Stimulated activated CD4-positive, alpha-beta T cell treated with anti-CD3 and anti-CD28 coated beads, TNF-alpha, amount 100 ng/mL, for 48 hours (primary cell): ENCODE data around the gene FRMPD4.

ENCODE experiments used
- DNase-seq, 3 donors: peaks; one replicate each; pipeline ENCODE4 v3.0.0-alpha.2; 2020; ENCODE audit warnings: low read depth in 3 of 3

Gene FRMPD4

GRCh38 chrX:12366440-12366839 lies 228.2 kb downstream of the FRMPD4 start:
- DNase-seq, result no peak

DNA sequence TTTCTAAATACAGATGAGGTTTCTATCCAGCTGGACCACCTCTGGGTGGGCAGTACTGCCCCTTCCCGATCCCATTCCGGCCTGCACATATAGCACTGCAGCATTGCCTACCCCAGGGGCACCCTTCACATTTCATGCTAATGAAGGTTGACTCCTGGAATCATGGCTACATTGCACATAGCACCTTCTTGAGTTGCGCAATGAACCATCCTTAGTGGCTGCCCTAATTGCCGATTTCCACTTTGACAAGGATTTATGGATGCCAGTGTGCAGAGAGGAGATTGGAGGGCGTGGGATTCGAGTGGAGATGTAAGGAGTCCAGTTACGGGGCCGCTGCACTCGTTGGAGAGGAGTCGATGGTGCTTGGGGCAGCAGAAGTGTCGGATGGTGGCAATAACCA lies 229.0 kb downstream of the FRMPD4 start:
- no peak for DNase-seq

GRCh38 chrX:12370497-12370986 lies 232.3 kb downstream of the FRMPD4 start:
- DNase-seq, result no peak

DNA sequence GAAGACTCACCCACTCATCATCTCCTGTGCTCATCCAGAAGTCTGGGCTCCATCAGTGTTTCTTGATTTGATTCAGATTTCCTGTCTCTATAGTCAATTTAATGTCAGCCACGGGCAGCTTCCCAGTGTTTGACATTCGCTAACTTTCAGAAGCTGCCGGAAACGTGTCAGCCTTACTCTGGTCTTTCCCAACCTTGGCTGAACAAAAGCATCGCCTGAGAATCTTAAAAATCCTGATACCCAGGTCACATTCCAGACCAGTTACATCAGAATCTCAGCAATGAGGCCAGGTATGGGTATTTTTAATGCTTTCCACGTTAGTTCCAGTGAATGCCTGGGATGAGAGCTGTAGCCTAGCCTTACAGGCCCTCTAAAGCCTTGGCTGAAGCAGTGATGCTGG lies 233.8 kb downstream of the FRMPD4 start:
- no peak for DNase-seq

DNA sequence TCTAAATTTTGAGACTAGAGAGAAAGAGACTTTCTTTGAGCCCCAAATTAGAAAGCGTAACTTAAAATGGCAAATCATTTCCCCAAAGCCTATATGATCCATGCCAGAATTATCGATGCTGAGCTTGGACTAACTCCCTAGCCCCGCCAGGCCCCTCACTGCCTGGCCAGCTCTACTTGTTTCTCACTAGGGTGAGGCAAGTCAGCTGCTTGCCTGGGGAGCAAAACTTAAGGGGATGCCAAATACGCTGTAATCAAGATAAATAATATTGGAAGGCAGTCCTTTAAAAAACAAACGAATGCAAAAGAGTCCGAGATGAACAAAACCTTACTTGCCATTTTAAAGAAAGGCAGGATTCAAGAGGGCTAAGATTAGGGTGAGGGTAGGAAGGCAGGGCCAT lies 236.0 kb downstream of the FRMPD4 start:
- no peak for DNase-seq

DNA sequence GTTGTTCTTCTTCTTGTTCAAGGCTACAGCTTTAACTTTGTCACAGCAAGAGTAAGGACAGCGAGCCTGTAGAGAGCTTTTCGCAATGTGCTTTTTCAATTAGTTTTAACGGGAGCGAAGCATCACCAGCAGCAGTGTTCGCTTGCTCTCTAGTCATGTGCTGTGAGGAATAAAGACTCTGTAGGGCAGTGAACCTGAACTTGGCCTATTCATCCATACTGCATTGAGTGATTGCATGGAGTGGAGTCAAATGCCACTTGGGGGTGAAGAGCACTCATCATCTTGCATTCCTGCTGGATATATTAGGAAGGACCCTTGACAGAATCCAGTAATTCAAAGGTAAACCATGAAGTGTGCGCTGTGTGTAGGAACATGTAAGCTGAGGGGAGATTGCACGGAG lies 240.0 kb downstream of the FRMPD4 start:
- no peak for DNase-seq

- no peak for DNase-seq
Measured at GRCh38 chrX:12378706-12379105, 240.4 kb downstream of the FRMPD4 start.

DNA sequence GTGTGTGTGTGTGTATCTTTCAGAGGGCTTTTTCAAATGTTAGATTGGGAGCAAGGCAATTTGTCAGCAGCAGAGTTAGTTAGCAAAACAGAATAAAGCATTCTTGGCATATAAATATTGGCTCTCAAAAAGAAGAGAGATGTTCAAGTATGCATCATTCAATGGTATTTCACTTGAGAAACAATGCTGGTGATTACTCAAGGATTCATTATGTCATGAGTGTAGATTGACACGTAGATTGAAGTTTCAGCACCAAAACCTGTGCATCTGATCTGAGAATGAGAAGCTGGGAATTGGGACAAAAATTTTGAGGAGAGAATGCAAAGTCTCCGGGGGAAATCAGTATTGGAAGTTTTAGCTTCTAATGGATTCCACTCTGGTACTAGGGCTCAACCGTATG lies 241.4 kb downstream of the FRMPD4 start:
- no peak for DNase-seq

- no peak for DNase-seq
Measured at GRCh38 chrX:12383196-12383595, 244.9 kb downstream of the FRMPD4 start.

DNA sequence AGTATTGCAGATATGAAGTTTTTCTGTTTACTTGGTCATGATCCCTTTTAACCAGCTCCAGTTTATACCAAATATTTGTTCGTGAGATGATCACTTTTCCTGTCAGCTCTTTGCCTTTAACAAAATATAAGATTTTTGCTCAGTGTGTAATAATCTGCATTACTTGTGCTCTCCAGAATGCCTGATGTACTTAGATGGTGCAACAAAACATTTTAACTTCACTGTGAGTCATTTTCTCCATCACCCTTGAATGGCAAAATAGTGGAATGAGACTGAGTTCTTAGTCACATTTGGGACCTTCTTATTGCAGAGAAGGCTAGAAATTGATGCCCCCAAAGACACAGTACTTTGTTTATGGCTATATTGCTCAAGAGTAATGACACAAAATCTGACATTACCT lies 252.0 kb downstream of the FRMPD4 start:
- DNase-seq, result no peak

GRCh38 chrX:12396584-12396983 lies 258.3 kb downstream of the FRMPD4 start:
- DNase-seq, result no peak

- no peak for DNase-seq
Measured at GRCh38 chrX:12400218-12400617, 261.9 kb downstream of the FRMPD4 start.

GRCh38 chrX:12401252-12401651 lies 263.0 kb downstream of the FRMPD4 start:
- DNase-seq, result no peak

GRCh38 chrX:12403474-12404082 lies 265.3 kb downstream of the FRMPD4 start:
- DNase-seq, result no peak

GRCh38 chrX:12405306-12405705 lies 267.0 kb downstream of the FRMPD4 start:
- DNase-seq, result no peak

DNA sequence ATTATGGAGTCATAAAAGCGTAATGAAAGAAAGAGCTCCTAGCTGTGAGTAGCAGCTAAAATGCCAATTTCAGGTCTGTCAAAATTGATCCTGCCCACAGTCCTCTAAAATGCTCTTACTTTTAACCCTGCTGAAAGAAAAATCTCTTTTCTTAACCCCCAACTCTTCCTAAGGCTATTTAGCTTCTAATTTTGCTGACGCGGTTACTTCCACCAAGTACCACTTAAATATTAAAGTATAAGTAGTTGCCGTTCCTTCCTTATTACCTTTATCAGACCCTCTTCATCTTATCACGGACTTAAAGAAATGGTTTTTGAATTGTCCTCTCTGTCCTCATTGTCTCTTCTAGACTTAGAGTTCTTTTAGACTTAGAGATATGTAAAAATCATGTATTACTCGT lies 272.2 kb downstream of the FRMPD4 start:
- no peak for DNase-seq

GRCh38 chrX:12411831-12412230 lies 273.6 kb downstream of the FRMPD4 start:
- DNase-seq, result no peak

GRCh38 chrX:12412561-12412960 lies 274.3 kb downstream of the FRMPD4 start:
- no peak for DNase-seq

GRCh38 chrX:12419591-12419990 lies 281.3 kb downstream of the FRMPD4 start:
- DNase-seq, result no peak

GRCh38 chrX:12421918-12422317 lies 283.6 kb downstream of the FRMPD4 start:
- no peak for DNase-seq

- no peak for DNase-seq
Measured at GRCh38 chrX:12423346-12423745, 285.1 kb downstream of the FRMPD4 start.

GRCh38 chrX:12425496-12425895 lies 287.2 kb downstream of the FRMPD4 start:
- DNase-seq, result no peak

DNA sequence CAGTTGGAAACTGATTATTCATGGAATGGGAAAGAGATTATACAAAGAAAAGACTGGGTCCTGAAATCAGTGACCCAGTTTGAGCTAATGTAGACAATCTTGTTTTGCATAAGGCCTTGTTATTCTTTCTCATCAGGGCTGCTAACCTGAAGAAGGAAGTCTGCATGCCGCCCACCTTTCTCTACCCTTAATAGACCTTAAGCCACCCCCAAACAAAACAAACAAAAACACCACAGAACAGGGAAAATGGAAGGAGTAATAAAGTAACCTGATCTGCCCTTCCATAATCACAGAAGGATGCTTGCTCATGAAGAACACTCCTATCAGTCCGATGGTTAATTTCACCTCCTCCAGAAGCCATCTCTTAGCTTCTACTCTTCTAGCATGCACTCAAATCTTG lies 288.1 kb downstream of the FRMPD4 start:
- DNase-seq, result no peak

- no peak for DNase-seq
Measured at GRCh38 chrX:12434493-12434892, 296.2 kb downstream of the FRMPD4 start.
